ENCODE data around the gene IGIP. TPM values are rescaled to one million over a fixed set of nuclear protein-coding genes. Genes with fewer than 3 reads are reported as not detected.
A peak's percentile ranks its signal among the peaks of the same experiment; 100 is the strongest.

IGIP gene
- total RNA-seq, 4 donors from 2014 or later, result 6.1 to 16.5 (median 11.6) TPM

- H3K27me3 ChIP-seq, result no peaks in the 10 kb centered on the region
- H3K4me3 ChIP-seq, result no peak overlapping the region
- 48% methylated on average over 5 of the region's 5 CpGs for WGBS
- no peaks in the 10 kb centered on the region for H3K9me3 ChIP-seq
- H3K4me1 ChIP-seq, result peaks cover 13% of the 10 kb centered on the region
- H3K36me3 ChIP-seq, result no peaks in the 10 kb centered on the region
- no peak overlapping the region for H3K27ac ChIP-seq
- peak in 1 of 2 donors; percentile 16 for DNase-seq (ENCODE audit: low spot score in 2 of 2)
- no peak for TF ChIP-seq POLR2AphosphoS5 (IDR thresholded peaks at IDR 0.05)
- no peak for TF ChIP-seq POLR2A (IDR thresholded peaks at IDR 0.05)
- TF ChIP-seq, protein P1, sequence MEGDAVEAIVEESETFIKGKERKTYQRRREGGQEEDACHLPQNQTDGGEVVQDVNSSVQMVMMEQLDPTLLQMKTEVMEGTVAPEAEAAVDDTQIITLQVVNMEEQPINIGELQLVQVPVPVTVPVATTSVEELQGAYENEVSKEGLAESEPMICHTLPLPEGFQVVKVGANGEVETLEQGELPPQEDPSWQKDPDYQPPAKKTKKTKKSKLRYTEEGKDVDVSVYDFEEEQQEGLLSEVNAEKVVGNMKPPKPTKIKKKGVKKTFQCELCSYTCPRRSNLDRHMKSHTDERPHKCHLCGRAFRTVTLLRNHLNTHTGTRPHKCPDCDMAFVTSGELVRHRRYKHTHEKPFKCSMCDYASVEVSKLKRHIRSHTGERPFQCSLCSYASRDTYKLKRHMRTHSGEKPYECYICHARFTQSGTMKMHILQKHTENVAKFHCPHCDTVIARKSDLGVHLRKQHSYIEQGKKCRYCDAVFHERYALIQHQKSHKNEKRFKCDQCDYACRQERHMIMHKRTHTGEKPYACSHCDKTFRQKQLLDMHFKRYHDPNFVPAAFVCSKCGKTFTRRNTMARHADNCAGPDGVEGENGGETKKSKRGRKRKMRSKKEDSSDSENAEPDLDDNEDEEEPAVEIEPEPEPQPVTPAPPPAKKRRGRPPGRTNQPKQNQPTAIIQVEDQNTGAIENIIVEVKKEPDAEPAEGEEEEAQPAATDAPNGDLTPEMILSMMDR (IDR thresholded peaks at IDR 0.05), result no peak
- TF ChIP-seq EP300 (IDR thresholded peaks at IDR 0.05), result no peak
Measured at GRCh38 chr5:140165101-140165922, 39.6 kb downstream of the IGIP start.

DNA sequence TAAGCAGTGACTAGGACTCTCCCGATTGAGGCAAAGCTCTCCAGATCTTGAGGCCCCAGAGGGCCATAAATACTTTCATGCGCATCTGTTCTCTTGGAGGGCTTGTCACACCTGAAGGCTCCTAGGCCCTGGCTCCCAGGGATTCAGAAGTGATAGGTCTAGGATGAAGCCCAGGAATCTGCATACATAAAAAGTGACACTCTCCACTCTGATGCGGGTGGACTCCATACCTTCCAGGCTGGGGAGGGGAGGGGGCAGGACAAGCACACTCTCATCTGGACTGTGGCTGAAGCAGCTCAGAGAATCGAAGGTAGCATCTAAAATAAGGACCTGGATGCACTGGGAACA, 40.2 kb downstream of the IGIP start:
- TF ChIP-seq, protein P1 (IDR thresholded peaks at IDR 0.05), result no peak
- TF ChIP-seq POLR2AphosphoS5 (IDR thresholded peaks at IDR 0.05) (no peak), EP300 (IDR thresholded peaks at IDR 0.05) (no peak), POLR2A (IDR thresholded peaks at IDR 0.05) (no peak)
- no peak overlapping the region for H3K27ac ChIP-seq
- H3K9me3 ChIP-seq, result no peaks in the 10 kb centered on the region
- no peaks in the 10 kb centered on the region for H3K27me3 ChIP-seq
- WGBS, result 50% methylated on average over 4 of the region's 4 CpGs
- H3K36me3 ChIP-seq, result no peaks in the 10 kb centered on the region
- no peak overlapping the region for H3K4me3 ChIP-seq
- H3K4me1 ChIP-seq, result peaks cover 13% of the 10 kb centered on the region
- peak in 1 of 2 donors; percentile 52 for DNase-seq (ENCODE audit: low spot score in 2 of 2)

- Histone ChIP-seq H3K9me3 (no peaks in the 10 kb centered on the region), H3K27me3 (no peaks in the 10 kb centered on the region), H3K36me3 (no peaks in the 10 kb centered on the region), H3K4me3 (no peak overlapping the region), H3K27ac (no peak overlapping the region), H3K4me1 (peaks cover 13% of the 10 kb centered on the region)
- TF ChIP-seq, protein P1 (IDR thresholded peaks at IDR 0.05), result no peak
- TF ChIP-seq EP300 (IDR thresholded peaks at IDR 0.05), result no peak
- TF ChIP-seq POLR2AphosphoS5 (IDR thresholded peaks at IDR 0.05), result no peak
- no peak for TF ChIP-seq POLR2A (IDR thresholded peaks at IDR 0.05)
- DNase-seq (ENCODE audit: low spot score in 2 of 2), result no peak
Measured at GRCh38 chr5:140166911-140167310, 41.2 kb downstream of the IGIP start.

GRCh38 chr5:140168371-140168770, 42.6 kb downstream of the IGIP start:
- H3K36me3 ChIP-seq, result no peaks in the 10 kb centered on the region
- WGBS, result 94% methylated on average over 2 of the region's 2 CpGs
- DNase-seq (ENCODE audit: low spot score in 2 of 2), result no peak
- H3K27me3 ChIP-seq, result no peaks in the 10 kb centered on the region
- TF ChIP-seq EP300 (IDR thresholded peaks at IDR 0.05) (no peak), POLR2A (IDR thresholded peaks at IDR 0.05) (no peak), POLR2AphosphoS5 (IDR thresholded peaks at IDR 0.05) (no peak)
- TF ChIP-seq, protein P1 (IDR thresholded peaks at IDR 0.05), result no peak
- peaks cover 13% of the 10 kb centered on the region for H3K4me1 ChIP-seq
- H3K9me3 ChIP-seq, result no peaks in the 10 kb centered on the region
- H3K27ac ChIP-seq, result no peak overlapping the region
- H3K4me3 ChIP-seq, result no peak overlapping the region

DNA sequence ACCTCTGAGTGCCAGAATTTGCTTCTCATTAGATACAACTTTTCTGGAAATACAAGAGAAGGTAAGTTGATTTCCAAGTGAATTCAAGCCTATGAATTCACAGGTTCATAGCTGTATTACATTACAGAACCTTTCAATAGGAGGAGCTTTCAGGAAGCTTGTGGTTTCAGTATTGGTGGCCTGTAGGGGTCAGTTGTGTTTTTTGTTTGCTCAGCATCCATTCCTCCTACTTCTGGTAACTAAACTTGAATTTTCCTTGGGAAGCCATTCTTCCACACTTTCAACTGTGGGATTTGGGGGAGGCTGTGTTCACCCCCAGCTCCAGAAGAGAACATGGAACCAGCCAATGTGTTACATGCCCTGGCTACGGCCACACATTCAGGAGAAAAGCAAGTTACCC, 43.7 kb downstream of the IGIP start:
- Histone ChIP-seq H3K27me3 (no peaks in the 10 kb centered on the region), H3K4me3 (no peak overlapping the region), H3K4me1 (peaks cover 15% of the 10 kb centered on the region), H3K36me3 (no peaks in the 10 kb centered on the region), H3K9me3 (no peaks in the 10 kb centered on the region), H3K27ac (no peak overlapping the region)
- DNase-seq (ENCODE audit: low spot score in 2 of 2), result no peak
- 100% methylated on average over 1 of the region's 1 CpG for WGBS
- no peak for TF ChIP-seq EP300 (IDR thresholded peaks at IDR 0.05)
- no peak for TF ChIP-seq POLR2A (IDR thresholded peaks at IDR 0.05)
- no peak for TF ChIP-seq POLR2AphosphoS5 (IDR thresholded peaks at IDR 0.05)
- TF ChIP-seq, protein P1 (IDR thresholded peaks at IDR 0.05), result no peak

Measured in suprapubic skin (tissue), 4 donors.